ENCODE measurements around the gene MTOR.

- TF ChIP-seq, protein P1, sequence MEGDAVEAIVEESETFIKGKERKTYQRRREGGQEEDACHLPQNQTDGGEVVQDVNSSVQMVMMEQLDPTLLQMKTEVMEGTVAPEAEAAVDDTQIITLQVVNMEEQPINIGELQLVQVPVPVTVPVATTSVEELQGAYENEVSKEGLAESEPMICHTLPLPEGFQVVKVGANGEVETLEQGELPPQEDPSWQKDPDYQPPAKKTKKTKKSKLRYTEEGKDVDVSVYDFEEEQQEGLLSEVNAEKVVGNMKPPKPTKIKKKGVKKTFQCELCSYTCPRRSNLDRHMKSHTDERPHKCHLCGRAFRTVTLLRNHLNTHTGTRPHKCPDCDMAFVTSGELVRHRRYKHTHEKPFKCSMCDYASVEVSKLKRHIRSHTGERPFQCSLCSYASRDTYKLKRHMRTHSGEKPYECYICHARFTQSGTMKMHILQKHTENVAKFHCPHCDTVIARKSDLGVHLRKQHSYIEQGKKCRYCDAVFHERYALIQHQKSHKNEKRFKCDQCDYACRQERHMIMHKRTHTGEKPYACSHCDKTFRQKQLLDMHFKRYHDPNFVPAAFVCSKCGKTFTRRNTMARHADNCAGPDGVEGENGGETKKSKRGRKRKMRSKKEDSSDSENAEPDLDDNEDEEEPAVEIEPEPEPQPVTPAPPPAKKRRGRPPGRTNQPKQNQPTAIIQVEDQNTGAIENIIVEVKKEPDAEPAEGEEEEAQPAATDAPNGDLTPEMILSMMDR (IDR thresholded peaks at IDR 0.05), result no peak
- no peak for TF ChIP-seq POLR2A (IDR thresholded peaks at IDR 0.05)
Measured at GRCh38 chr1:11302366-11302765, 40.0 kb upstream of the MTOR start.
